ENCODE measurements around the gene RHOD. TPM values are rescaled to one million over a fixed set of nuclear protein-coding genes. Genes with fewer than 3 reads are reported as not detected.

RHOD gene
- total RNA-seq, 4 donors from 2014 or later = 27.8 to 85.2 (median 56.8) TPM

DNA sequence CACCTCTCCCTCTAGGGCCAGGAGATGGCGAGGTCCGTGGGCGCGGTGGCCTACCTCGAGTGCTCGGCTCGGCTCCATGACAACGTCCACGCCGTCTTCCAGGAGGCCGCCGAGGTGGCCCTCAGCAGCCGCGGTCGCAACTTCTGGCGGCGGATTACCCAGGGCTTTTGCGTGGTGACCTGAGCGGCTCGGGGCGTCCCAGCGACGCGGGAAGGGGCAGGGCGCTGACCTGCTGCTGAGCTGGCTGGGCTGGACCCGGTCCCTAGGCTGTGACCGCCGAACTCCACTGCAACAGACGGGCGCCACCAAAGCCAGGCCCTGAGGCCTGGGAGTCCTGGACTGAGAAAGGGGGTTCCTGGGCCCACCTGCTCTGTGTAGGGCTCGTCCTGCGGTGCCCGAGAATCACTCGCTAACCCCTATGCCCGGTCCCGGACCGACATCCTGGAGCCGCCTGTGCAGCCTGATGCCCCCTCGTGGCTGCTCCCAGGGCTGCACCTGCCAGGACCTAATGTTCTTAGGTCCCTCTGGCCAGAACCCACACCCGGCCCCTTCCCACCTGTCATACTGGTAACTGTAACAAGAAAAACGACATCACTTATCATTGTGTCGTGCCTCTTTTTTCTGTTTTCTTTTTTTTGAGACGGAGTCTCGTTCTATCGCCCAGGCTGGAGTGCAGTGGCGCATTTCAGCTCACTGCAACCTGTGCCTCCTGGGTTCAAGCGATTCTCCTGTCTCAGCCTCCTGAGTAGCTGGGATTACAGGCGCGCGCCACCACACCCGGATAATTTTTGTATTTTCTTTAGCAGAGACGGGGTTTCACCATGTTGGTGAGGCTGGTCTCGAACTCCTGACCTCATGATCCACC lies 15.0 kb downstream of the RHOD start:
- no peaks in the 10 kb centered on the region for H3K27me3 ChIP-seq
- H3K4me3 ChIP-seq (replicated peaks in 1 of 3) = no peak overlapping the region
- WGBS, 2 donors = 50 to 61% methylated on average over 32 to 41 of the region's 53 CpGs

GRCh38 chr11:67072295-67072694 lies 15.6 kb downstream of the RHOD start:
- Histone ChIP-seq H3K9me3 (no peaks in the 10 kb centered on the region), H3K4me3 (replicated peaks in 1 of 3) (no peak overlapping the region), H3K4me1 (no peaks in the 10 kb centered on the region), H3K27me3 (no peaks in the 10 kb centered on the region), H3K36me3 (no peaks in the 10 kb centered on the region), H3K27ac (no peak overlapping the region)
- 83 to 89% methylated on average over 11 of the region's 11 CpGs for WGBS, 2 donors
- intact Hi-C loops (cut with DNase I) = no loop called here
- DNase-seq = no peak
- TF ChIP-seq POLR2A (IDR thresholded peaks at IDR 0.05) = no peak
- TF ChIP-seq, protein P1, sequence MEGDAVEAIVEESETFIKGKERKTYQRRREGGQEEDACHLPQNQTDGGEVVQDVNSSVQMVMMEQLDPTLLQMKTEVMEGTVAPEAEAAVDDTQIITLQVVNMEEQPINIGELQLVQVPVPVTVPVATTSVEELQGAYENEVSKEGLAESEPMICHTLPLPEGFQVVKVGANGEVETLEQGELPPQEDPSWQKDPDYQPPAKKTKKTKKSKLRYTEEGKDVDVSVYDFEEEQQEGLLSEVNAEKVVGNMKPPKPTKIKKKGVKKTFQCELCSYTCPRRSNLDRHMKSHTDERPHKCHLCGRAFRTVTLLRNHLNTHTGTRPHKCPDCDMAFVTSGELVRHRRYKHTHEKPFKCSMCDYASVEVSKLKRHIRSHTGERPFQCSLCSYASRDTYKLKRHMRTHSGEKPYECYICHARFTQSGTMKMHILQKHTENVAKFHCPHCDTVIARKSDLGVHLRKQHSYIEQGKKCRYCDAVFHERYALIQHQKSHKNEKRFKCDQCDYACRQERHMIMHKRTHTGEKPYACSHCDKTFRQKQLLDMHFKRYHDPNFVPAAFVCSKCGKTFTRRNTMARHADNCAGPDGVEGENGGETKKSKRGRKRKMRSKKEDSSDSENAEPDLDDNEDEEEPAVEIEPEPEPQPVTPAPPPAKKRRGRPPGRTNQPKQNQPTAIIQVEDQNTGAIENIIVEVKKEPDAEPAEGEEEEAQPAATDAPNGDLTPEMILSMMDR (IDR thresholded peaks at IDR 0.05) = no peak

More for the DNA sequence above, 15.0 kb downstream of the RHOD start:
- TF ChIP-seq, protein P1 (IDR thresholded peaks at IDR 0.05) = peak; percentile 52 to 88 (median 65)
- TF ChIP-seq POLR2A (IDR thresholded peaks at IDR 0.05) = no peak
- no peaks in the 10 kb centered on the region for H3K36me3 ChIP-seq
- peak; percentile 75 for DNase-seq
- no peaks in the 10 kb centered on the region for H3K9me3 ChIP-seq
- no peaks in the 10 kb centered on the region for H3K4me1 ChIP-seq
- intact Hi-C loops (cut with DNase I) = no loop called here
- H3K27ac ChIP-seq = no peak overlapping the region

DNA sequence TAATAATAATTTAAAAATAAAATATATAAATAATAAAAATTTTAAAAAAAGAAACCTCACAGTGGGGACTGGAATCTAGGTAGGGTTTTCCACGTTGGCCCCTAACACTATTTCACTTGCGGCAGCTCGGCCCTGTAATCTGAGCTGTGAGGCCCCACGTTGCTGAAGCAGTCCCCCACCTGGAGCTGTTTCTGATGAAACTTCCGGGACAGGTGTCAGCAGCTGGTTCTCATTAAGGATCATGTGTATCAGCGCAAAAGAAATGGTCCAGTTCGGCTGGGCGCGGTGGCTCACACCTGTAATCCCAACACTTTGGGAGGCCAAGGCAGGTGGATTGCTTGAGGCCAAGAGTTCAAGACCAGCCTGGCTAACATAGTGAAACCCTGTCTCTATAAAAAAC lies 17.3 kb downstream of the RHOD start:
- Histone ChIP-seq H3K27ac (no peak overlapping the region), H3K36me3 (no peaks in the 10 kb centered on the region), H3K27me3 (no peaks in the 10 kb centered on the region), H3K4me3 (replicated peaks in 1 of 3) (no peak overlapping the region), H3K4me1 (no peaks in the 10 kb centered on the region), H3K9me3 (no peaks in the 10 kb centered on the region)
- no peak for TF ChIP-seq POLR2A (IDR thresholded peaks at IDR 0.05)
- TF ChIP-seq, protein P1 (IDR thresholded peaks at IDR 0.05) = no peak
- intact Hi-C loops (cut with DNase I) = no loop called here
- WGBS, 2 donors = 86 to 92% methylated on average over 9 of the region's 9 CpGs
- no peak for DNase-seq

DNA sequence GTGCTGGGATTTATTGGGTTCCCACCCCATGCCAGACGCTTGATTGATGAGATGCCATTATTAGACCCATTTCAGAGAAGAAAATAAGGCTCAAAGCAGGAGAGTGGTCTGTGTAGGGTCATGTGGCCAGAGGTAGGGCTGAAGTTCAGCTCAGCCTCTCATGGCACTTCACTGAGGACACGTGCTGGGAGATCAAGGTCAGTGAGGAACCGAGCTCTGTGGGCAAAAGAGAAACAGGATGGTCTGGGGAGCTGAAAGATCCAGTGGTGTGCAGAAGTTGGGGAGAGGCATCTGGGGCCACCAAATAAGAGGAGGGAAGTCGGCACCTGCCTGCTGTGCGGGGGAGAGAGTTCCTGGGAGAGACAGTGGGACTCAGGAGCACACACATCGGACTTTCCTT lies 19.6 kb downstream of the RHOD start:
- H3K27me3 ChIP-seq = no peaks in the 10 kb centered on the region
- H3K36me3 ChIP-seq = no peaks in the 10 kb centered on the region
- whole genome bisulfite sequencing, 2 donors = 91 to 93% methylated on average over 6 of the region's 6 CpGs
- intact Hi-C loops (cut with DNase I) = no loop called here
- TF ChIP-seq, protein P1 (IDR thresholded peaks at IDR 0.05) = no peak
- TF ChIP-seq POLR2A (IDR thresholded peaks at IDR 0.05) = no peak
- H3K4me3 ChIP-seq (replicated peaks in 1 of 3) = no peak overlapping the region
- no peaks in the 10 kb centered on the region for H3K9me3 ChIP-seq
- no peaks in the 10 kb centered on the region for H3K4me1 ChIP-seq
- no peak for DNase-seq
- H3K27ac ChIP-seq = no peak overlapping the region

DNA sequence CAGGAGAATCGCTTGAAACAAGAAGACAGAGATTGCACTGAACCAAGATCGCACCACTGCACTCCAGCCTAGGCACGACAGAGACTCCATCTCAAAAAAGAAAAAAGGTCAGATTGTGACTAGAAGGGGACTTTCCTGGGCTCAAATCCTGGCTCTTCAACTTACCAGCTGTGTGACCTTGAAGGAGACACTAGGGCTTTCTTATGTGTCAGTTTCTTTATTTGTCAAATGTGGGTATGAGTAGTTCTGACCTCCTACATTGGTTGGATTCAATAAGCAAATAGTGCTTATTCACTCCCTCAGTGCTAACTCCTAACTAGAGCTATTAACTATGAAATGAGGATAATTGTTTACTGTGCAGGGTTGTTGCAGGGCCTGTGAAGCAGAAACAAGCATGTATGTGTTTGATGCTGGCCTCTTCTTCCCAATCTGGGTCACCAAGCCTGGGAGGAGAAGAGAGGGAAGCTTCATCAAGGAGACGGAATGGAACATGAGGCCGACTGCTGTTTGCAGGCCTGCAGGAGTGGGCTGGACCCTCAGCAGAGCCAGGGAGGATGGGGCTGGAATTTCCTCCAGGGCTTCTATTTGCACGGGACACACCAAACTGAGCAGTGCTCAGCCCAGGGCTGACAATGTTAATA lies 22.5 kb downstream of the RHOD start:
- Histone ChIP-seq H3K4me3 (replicated peaks in 1 of 3) (no peak overlapping the region), H3K9me3 (no peaks in the 10 kb centered on the region), H3K4me1 (peaks cover 10 to 12% of the 10 kb centered on the region in 2 donors), H3K27ac (no peak overlapping the region), H3K36me3 (no peaks in the 10 kb centered on the region), H3K27me3 (no peaks in the 10 kb centered on the region)
- intact Hi-C loops (cut with DNase I) = no loop called here
- TF ChIP-seq POLR2A (IDR thresholded peaks at IDR 0.05) = no peak
- TF ChIP-seq, protein P1 (IDR thresholded peaks at IDR 0.05) = no peak
- DNase-seq = no peak
- WGBS, 2 donors = 80 to 87% methylated on average over 6 of the region's 6 CpGs
